H9 (cell line): ENCODE measurements around the gene TDRKH. TPM values are rescaled to one million over a fixed set of nuclear protein-coding genes. Genes with fewer than 3 reads are reported as not detected.
"Not testable (repeated sequence)": the region's sequence is repeated elsewhere in the genome, so short reads cannot be mapped to it uniquely, and the experiment has no call there.

ENCODE experiments used
- DNase-seq: peaks from one replicate; pipeline ENCODE4 v3.0.0-alpha.2; 2017
- H2AFZ ChIP-seq: one replicate; pipeline ENCODE4 v1.6.1; 2013; ENCODE audit warnings: mild to moderate bottlenecking, low read length, control low read depth, moderate library complexity
- H2AK5ac ChIP-seq: 2 replicates; pipeline ENCODE4 v1.6.1; 2013; ENCODE audit warnings: low read length, control low read depth, mixed read lengths; ENCODE audit not compliant: insufficient read length
- H2BK120ac ChIP-seq: one replicate; pipeline ENCODE4 v1.6.1; 2013; ENCODE audit warnings: low read depth, mild to moderate bottlenecking, low read length, control low read depth, inconsistent platforms; ENCODE audit not compliant: poor library complexity, severe bottlenecking
- H2BK12ac ChIP-seq: 2 replicates; pipeline ENCODE4 v1.6.1; 2013; ENCODE audit warnings: low read length, control low read depth, mixed read lengths, low read depth; ENCODE audit not compliant: insufficient read length
- H2BK15ac ChIP-seq: 2 replicates; pipeline ENCODE4 v1.6.1; 2013; ENCODE audit warnings: low read depth, low read length, control low read depth
- H2BK20ac ChIP-seq: one replicate; pipeline ENCODE4 v1.6.1; 2013; ENCODE audit warnings: low read depth, mild to moderate bottlenecking, low read length, control low read depth, inconsistent platforms; ENCODE audit not compliant: poor library complexity, severe bottlenecking
- H2BK5ac ChIP-seq: 2 replicates; pipeline ENCODE4 v1.6.1; 2013; ENCODE audit warnings: low read length, control low read depth, mixed read lengths; ENCODE audit not compliant: insufficient read length
- H3K14ac ChIP-seq: 2 replicates; pipeline ENCODE4 v1.6.1; 2013; ENCODE audit warnings: low read length, control low read depth; ENCODE audit not compliant: insufficient read depth
- H3K18ac ChIP-seq: 2 replicates; pipeline ENCODE4 v1.6.1; 2013; ENCODE audit warnings: low read depth, mild to moderate bottlenecking, mixed read lengths, low read length, control low read depth; ENCODE audit not compliant: insufficient read length
- H3K23ac ChIP-seq: 2 replicates; pipeline ENCODE4 v1.6.1; 2013; ENCODE audit warnings: low read length, control low read depth, mixed read lengths, low read depth; ENCODE audit not compliant: insufficient read length
- H3K23me2 ChIP-seq: 2 replicates; pipeline ENCODE4 v1.6.1; 2013; ENCODE audit warnings: low read depth, mild to moderate bottlenecking, mixed read lengths, low read length, control low read depth; ENCODE audit not compliant: insufficient read length, poor library complexity, severe bottlenecking
- H3K27ac ChIP-seq: 2 replicates; pipeline ENCODE4 v1.5.1; 2013; ENCODE audit warnings: low read length, control low read depth, mixed read lengths, low read depth; ENCODE audit not compliant: insufficient read length
- H3K27me3 ChIP-seq: 2 replicates; pipeline ENCODE4 v1.6.1; 2013; ENCODE audit warnings: low read length, control low read depth, inconsistent platforms; ENCODE audit not compliant: insufficient read depth
- H3K4ac ChIP-seq: 2 replicates; pipeline ENCODE4 v1.6.1; 2013; ENCODE audit warnings: low read depth, mild to moderate bottlenecking, control low read depth, inconsistent platforms, low read length, moderate library complexity
- H3K4me1 ChIP-seq: 2 replicates; pipeline ENCODE4 v1.6.1; 2013; ENCODE audit warnings: low read length, control low read depth, inconsistent platforms; ENCODE audit not compliant: insufficient read depth
- H3K4me2 ChIP-seq: 2 replicates; pipeline ENCODE4 v1.6.1; 2013; ENCODE audit warnings: low read length, control low read depth, mixed read lengths; ENCODE audit not compliant: insufficient read length, insufficient read depth
- H3K56ac ChIP-seq: 2 replicates; pipeline ENCODE4 v1.6.1; 2013; ENCODE audit warnings: low read depth, mild to moderate bottlenecking, mixed read lengths, low read length, control low read depth; ENCODE audit not compliant: insufficient read length
- H3K79me1 ChIP-seq: 2 replicates; pipeline ENCODE4 v1.6.1; 2013; ENCODE audit warnings: low read depth, mild to moderate bottlenecking, moderate library complexity, low read length, control low read depth, inconsistent platforms; ENCODE audit not compliant: insufficient read depth, poor library complexity, severe bottlenecking
- H3K79me2 ChIP-seq: 2 replicates; pipeline ENCODE4 v1.6.1; 2013; ENCODE audit warnings: low read length, control low read depth, inconsistent platforms; ENCODE audit not compliant: insufficient read depth
- H3K9ac ChIP-seq: 2 replicates; pipeline ENCODE4 v1.6.1; 2013; ENCODE audit warnings: low read length, control low read depth, mixed read lengths; ENCODE audit not compliant: insufficient read length; ENCODE audit errors: extremely low read depth
- H3K9me3 ChIP-seq: one replicate; pipeline ENCODE4 v1.6.1; 2013; ENCODE audit warnings: low read depth, low read length, inconsistent platforms; ENCODE audit not compliant: control insufficient read depth
- H3T11ph ChIP-seq: one replicate; pipeline ENCODE4 v1.6.1; 2013; ENCODE audit warnings: mild to moderate bottlenecking, low read length, control low read depth, inconsistent platforms
- H4K20me1 ChIP-seq: one replicate; pipeline ENCODE4 v1.6.1; 2013; ENCODE audit not compliant: control insufficient read depth, insufficient read length, insufficient read depth
- H4K5ac ChIP-seq: 2 replicates; pipeline ENCODE4 v1.6.1; 2013; ENCODE audit warnings: low read depth, mild to moderate bottlenecking, mixed read lengths, low read length, control low read depth; ENCODE audit not compliant: insufficient read length
- H4K8ac ChIP-seq: replicated peaks from 2 replicates; pipeline ENCODE4 v1.6.1; 2013; ENCODE audit warnings: low read length, control low read depth, mixed read lengths, low read depth; ENCODE audit not compliant: insufficient read length
- H4K91ac ChIP-seq: 2 replicates; pipeline ENCODE4 v1.6.1; 2013; ENCODE audit warnings: low read depth, mild to moderate bottlenecking, moderate library complexity, mixed read lengths, low read length, control low read depth; ENCODE audit not compliant: insufficient read length
- H3K27ac Mint-ChIP-seq, 3 experiments: 2 replicates in 2 of 3; 3 replicates in 1 of 3; pipeline ENCODE4 v1.8.0; 2020 to 2021; ENCODE audit warnings: mixed read lengths in 3 of 3, mild to moderate bottlenecking in 1 of 3, moderate library complexity in 1 of 3
- H3K27me3 Mint-ChIP-seq: 2 replicates; pipeline ENCODE4 v1.8.0; 2021; ENCODE audit warnings: low read depth, mild to moderate bottlenecking, moderate library complexity, mixed read lengths
- H3K36me3 Mint-ChIP-seq, 3 experiments: 2 replicates in 2 of 3; 3 replicates in 1 of 3; pipeline ENCODE4 v1.8.0; 2020 to 2021; ENCODE audit warnings: low read depth in 3 of 3, mixed read lengths in 3 of 3; ENCODE audit not compliant: insufficient read depth in 1 of 3
- H3K4me1 Mint-ChIP-seq, 2 experiments: 2 replicates each; pipeline ENCODE4 v1.8.0; 2020; ENCODE audit warnings: mixed read lengths in 2 of 2
- H3K4me3 Mint-ChIP-seq, 2 experiments: 2 replicates in 1 of 2; 3 replicates in 1 of 2; pipeline ENCODE4 v1.8.0; 2020 to 2021; ENCODE audit warnings: mild to moderate bottlenecking in 2 of 2, mixed read lengths in 2 of 2, moderate library complexity in 1 of 2
- H3K9me3 Mint-ChIP-seq, 2 experiments: 2 replicates in 1 of 2; 3 replicates in 1 of 2; pipeline ENCODE4 v1.8.0; 2020; ENCODE audit warnings: mild to moderate bottlenecking in 2 of 2, mixed read lengths in 2 of 2, moderate library complexity in 1 of 2
- CTCF ChIP-seq: fragments of 200-600 bp; sonication (generic); conservative IDR thresholded peaks from 3 replicates; pipeline ENCODE4 v1.8.0; 2021; ENCODE audit warnings: antibody characterized with exemption, mild to moderate bottlenecking
- whole genome bisulfite sequencing: extraction: QIAGEN DNeasy Blood & Tissue Kit; methylation state at CpG from one replicate; pipeline ENCODE4 v1.1.7; 2013; ENCODE audit warnings: missing lambda C conversion rate, low lambda C conversion rate, mixed read lengths; ENCODE audit not compliant: insufficient read length; ENCODE audit errors: extremely low coverage; 5-methylcytosine and 5-hydroxymethylcytosine counted together
- total RNA-seq: library from RNA; stranded (reverse); gene quantifications from 2 replicates; pipeline ENCODE4 v1.2.1, GENCODE V29; 2021

Gene TDRKH
- total RNA-seq, 1 experiment from 2014 or later = 24.0 TPM

GRCh38 chr1:151737026-151737425 lies 53.3 kb downstream of the TDRKH start:
- Histone ChIP-seq H2BK12ac (no peak overlapping the region), H4K8ac (no peak overlapping the region), H3K9me3 (peaks cover 16% of the 10 kb centered on the region), H3K79me2 (no peaks in the 10 kb centered on the region), H3T11ph (no peak overlapping the region), H4K5ac (no peak overlapping the region), H3K79me1 (no peaks in the 10 kb centered on the region), H3K4me2 (no peak overlapping the region), H3K23me2 (no peaks in the 10 kb centered on the region), H2BK5ac (no peak overlapping the region), H2AK5ac (no peak overlapping the region), H3K18ac (no peak overlapping the region), H3K27me3 (no peaks in the 10 kb centered on the region), H2AFZ (no peak overlapping the region), H3K9ac (no peak overlapping the region), H3K4ac (no peak overlapping the region), H3K23ac (no peak overlapping the region), H4K20me1 (no peaks in the 10 kb centered on the region), H3K27ac (no peak overlapping the region), H4K91ac (no peak overlapping the region), H3K56ac (no peak overlapping the region), H2BK20ac (no peak overlapping the region), H3K14ac (no peak overlapping the region), H2BK15ac (no peak overlapping the region), H2BK120ac (no peak overlapping the region), H3K4me1 (no peaks in the 10 kb centered on the region)
- Mint-ChIP-seq H3K4me3 (no peak overlapping the region), H3K36me3 (peaks cover 7 to 22% (median 18%) of the 10 kb centered on the region in 3 experiments; a peak in 5 of 7 replicates), H3K27me3 (peaks cover 5% of the 10 kb centered on the region), H3K4me1 (peaks cover 10 to 12% of the 10 kb centered on the region in 2 experiments), H3K9me3 (peaks cover 18 to 27% of the 10 kb centered on the region in 2 experiments), H3K27ac (no peak overlapping the region)
- no CpG with 5 or more reads among the region's 2 CpGs for WGBS
- TF ChIP-seq CTCF = no peak
- DNase-seq = no peak

DNA sequence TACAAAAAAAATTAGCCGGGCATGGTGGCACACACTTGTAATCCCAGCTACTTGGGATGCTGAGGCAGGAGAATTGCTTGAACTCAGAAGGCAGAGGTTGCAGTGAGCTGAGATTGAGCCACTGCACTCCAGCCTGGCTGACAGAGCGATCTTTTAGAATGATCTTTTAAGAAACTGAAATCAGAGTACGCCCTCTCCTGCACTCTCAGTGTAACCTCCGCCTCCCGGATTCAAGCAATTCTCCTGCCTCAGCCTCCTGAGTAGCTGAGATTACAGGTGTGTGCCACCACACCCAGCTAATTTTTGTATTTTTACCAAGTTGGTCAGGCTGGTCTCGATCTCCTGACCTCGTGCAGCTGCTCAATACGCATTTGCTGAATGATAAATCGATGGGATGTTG lies 56.3 kb downstream of the TDRKH start:
- not testable (repeated sequence) for H3K27me3 Mint-ChIP-seq, DNase-seq, H3K4me1 ChIP-seq, H2AFZ ChIP-seq, H3T11ph ChIP-seq, H3K9ac ChIP-seq, H4K91ac ChIP-seq, H3K27me3 ChIP-seq, H3K4ac ChIP-seq, H3K79me2 ChIP-seq, H3K4me2 ChIP-seq, H2BK5ac ChIP-seq, H4K8ac ChIP-seq, H3K23me2 ChIP-seq, H4K20me1 ChIP-seq, H2BK20ac ChIP-seq, H3K27ac Mint-ChIP-seq, H3K18ac ChIP-seq, H2BK12ac ChIP-seq, H3K14ac ChIP-seq, H4K5ac ChIP-seq, H2BK15ac ChIP-seq, H3K4me3 Mint-ChIP-seq, H3K56ac ChIP-seq, H3K23ac ChIP-seq, H2BK120ac ChIP-seq, H3K79me1 ChIP-seq, H3K27ac ChIP-seq, H2AK5ac ChIP-seq
- Mint-ChIP-seq H3K36me3 (peaks cover 7 to 22% (median 18%) of the 10 kb centered on the region in 3 experiments; a peak in 5 of 7 replicates), H3K9me3 (peaks cover 18 to 26% of the 10 kb centered on the region in 2 experiments), H3K4me1 (peaks cover 10% of the 10 kb centered on the region in 2 experiments)
- WGBS = no CpG with 5 or more reads among the region's 9 CpGs
- peaks cover 16% of the 10 kb centered on the region for H3K9me3 ChIP-seq
